Naive B cell (primary cell): ENCODE data around the gene KL. TPM values are rescaled to one million over a fixed set of nuclear protein-coding genes. Genes with fewer than 3 reads are reported as not detected.

Source experiments
- ATAC-seq, 2 donors: fragments of 150-1000 bp; cut with Tn5 transposase; 2 replicates each; pipeline ENCODE4 v1.10.0; 2021; ENCODE audit warnings: low read depth in 2 of 2, mild to moderate bottlenecking in 2 of 2, moderate library complexity in 2 of 2
- DNase-seq: peaks from one replicate; pipeline ENCODE4 v3.0.0; 2022
- H3K27ac Mint-ChIP-seq, 6 donors: one replicate each; pipeline ENCODE4 v1.8.0; 2020 to 2022; ENCODE audit warnings: mild to moderate bottlenecking in 6 of 6, mixed read lengths in 6 of 6, moderate library complexity in 5 of 6, inconsistent platforms in 2 of 6
- H3K27me3 Mint-ChIP-seq, 3 donors: one replicate each; pipeline ENCODE4 v1.8.0; 2021 to 2022; ENCODE audit warnings: mixed read lengths in 3 of 3, mild to moderate bottlenecking in 1 of 3
- H3K36me3 Mint-ChIP-seq, 2 donors: one replicate each; pipeline ENCODE4 v1.8.0; 2020 to 2022; ENCODE audit warnings: mixed read lengths in 2 of 2, inconsistent platforms in 1 of 2, mild to moderate bottlenecking in 1 of 2
- H3K4me1 Mint-ChIP-seq, 3 donors: one replicate each; pipeline ENCODE4 v1.8.0; 2020 to 2022; ENCODE audit warnings: mixed read lengths in 3 of 3, inconsistent platforms in 1 of 3, mild to moderate bottlenecking in 1 of 3, moderate library complexity in 1 of 3
- H3K4me3 Mint-ChIP-seq, 8 donors: one replicate each; pipeline ENCODE4 v1.8.0; 2020 to 2022; ENCODE audit warnings: mild to moderate bottlenecking in 8 of 8, mixed read lengths in 8 of 8, moderate library complexity in 8 of 8, inconsistent platforms in 2 of 8
- H3K9me3 Mint-ChIP-seq, 7 donors: one replicate each; pipeline ENCODE4 v1.8.0; 2020 to 2022; ENCODE audit warnings: mixed read lengths in 7 of 7, mild to moderate bottlenecking in 5 of 7, inconsistent platforms in 2 of 7, moderate library complexity in 1 of 7
- polyA plus RNA-seq, 6 donors: library from polyadenylated mRNA; unstranded; fragments of 300-500 nt; fragmentation: Illumina TruSeq; gene quantifications; one replicate each; pipeline ENCODE4 v1.2.3, GENCODE V29; 2021; ENCODE audit warnings: low read depth in 6 of 6

Gene KL
- polyA plus RNA-seq, 6 donors from 2014 or later, result 0.10 TPM; not detected in 5

DNA sequence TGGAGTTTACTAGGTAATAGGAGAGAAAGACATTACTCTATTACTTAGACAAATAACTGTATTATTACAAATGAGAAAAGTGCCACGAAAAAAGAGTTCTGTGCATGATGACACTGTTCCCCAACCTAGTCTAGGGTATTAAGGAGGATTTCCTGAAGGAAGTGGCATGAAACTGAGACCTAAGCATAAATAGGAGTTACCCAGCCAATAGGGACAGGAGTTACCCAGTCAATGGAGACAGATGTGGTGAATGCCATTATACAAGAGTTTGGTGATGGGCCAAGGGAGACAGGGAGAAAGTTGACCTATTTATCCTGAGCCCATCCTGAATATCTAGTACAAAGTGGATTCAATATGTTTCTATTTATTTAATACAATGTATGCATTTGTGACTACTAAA, 65.4 kb downstream of the KL start:
- Mint-ChIP-seq H3K9me3 (peaks cover 0 to 3% (median 0%) of the 10 kb centered on the region in 7 donors), H3K27me3 (peaks cover 0 to 15% (median 3%) of the 10 kb centered on the region in 3 donors), H3K36me3 (no peaks in the 10 kb centered on the region), H3K4me1 (peaks cover 0 to 6% (median 0%) of the 10 kb centered on the region in 3 donors), H3K4me3 (no peak overlapping the region), H3K27ac (no peak overlapping the region)
- DNase-seq (no peak), ATAC-seq (no peak)

- Mint-ChIP-seq H3K36me3 (no peaks in the 10 kb centered on the region), H3K4me1 (peaks cover 0 to 6% (median 0%) of the 10 kb centered on the region in 3 donors), H3K4me3 (no peak overlapping the region), H3K9me3 (peaks cover 0 to 3% (median 0%) of the 10 kb centered on the region in 7 donors), H3K27ac (no peak overlapping the region), H3K27me3 (peaks cover 0 to 20% (median 9%) of the 10 kb centered on the region in 3 donors)
- ATAC-seq, result no peak
- no peak for DNase-seq
These were observed 66.8 kb downstream of the KL start for GRCh38 chr13:33083054-33083453.

DNA sequence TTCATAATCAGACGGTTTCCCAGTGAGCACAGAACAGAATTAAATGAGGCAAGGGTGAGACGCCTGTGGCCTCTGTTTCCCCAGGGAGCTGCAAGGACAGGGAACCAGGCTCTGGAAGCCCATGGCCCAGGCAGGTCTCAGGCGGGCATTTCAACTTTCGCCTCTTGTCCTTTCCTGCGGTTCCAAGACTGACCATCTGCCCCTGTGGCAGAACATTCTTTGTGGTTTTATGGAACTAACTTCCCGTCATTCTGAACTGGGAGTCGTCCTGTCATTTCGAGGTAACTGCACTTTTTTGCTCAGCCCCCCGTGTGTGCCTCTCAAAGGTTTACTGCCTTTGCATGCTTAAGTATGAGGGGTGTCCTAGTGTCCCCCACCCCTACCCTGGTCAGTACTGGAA, 70.9 kb downstream of the KL start:
- DNase-seq (no peak), ATAC-seq (no peak)
- Mint-ChIP-seq H3K36me3 (no peaks in the 10 kb centered on the region), H3K4me3 (no peak overlapping the region), H3K4me1 (no peaks in the 10 kb centered on the region), H3K27me3 (peaks cover 0 to 20% (median 9%) of the 10 kb centered on the region in 3 donors), H3K9me3 (peaks cover 0 to 3% (median 0%) of the 10 kb centered on the region in 7 donors), H3K27ac (no peak overlapping the region)

- Mint-ChIP-seq H3K9me3 (peaks cover 0 to 3% (median 0%) of the 10 kb centered on the region in 7 donors), H3K27me3 (peaks cover 0 to 23% (median 9%) of the 10 kb centered on the region in 3 donors), H3K27ac (no peak overlapping the region), H3K36me3 (no peaks in the 10 kb centered on the region), H3K4me3 (no peak overlapping the region), H3K4me1 (no peaks in the 10 kb centered on the region)
- ATAC-seq (no peak), DNase-seq (no peak)
These were observed 71.6 kb downstream of the KL start for GRCh38 chr13:33087790-33088189.

DNA sequence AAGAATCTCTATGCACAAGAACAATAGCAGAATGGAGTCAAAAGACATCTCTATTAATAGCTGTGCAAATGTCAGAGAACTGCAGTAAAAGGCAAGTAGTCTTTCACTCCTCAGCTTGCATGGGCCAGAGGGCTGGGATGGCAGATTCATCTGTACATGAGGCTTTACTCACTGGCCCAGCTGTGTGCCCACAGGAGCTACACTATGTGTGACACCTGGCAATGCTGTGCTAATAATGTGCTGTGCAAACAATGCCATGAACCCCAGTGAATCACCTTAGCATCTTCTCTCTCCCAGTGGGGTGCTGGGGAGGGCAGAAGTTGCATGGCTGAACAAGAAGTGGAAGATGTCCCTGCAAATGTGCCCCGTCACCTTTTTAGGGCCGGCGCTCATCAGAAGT, 73.1 kb downstream of the KL start:
- peaks cover 4 to 26% (median 9%) of the 10 kb centered on the region in 3 donors for H3K27me3 Mint-ChIP-seq
- H3K4me1 Mint-ChIP-seq, result no peaks in the 10 kb centered on the region
- peaks cover 0 to 3% (median 0%) of the 10 kb centered on the region in 7 donors for H3K9me3 Mint-ChIP-seq
- no peak overlapping the region for H3K27ac Mint-ChIP-seq
- no peak overlapping the region for H3K4me3 Mint-ChIP-seq
- no peaks in the 10 kb centered on the region for H3K36me3 Mint-ChIP-seq
- no peak for DNase-seq
- ATAC-seq, result no peak

DNA sequence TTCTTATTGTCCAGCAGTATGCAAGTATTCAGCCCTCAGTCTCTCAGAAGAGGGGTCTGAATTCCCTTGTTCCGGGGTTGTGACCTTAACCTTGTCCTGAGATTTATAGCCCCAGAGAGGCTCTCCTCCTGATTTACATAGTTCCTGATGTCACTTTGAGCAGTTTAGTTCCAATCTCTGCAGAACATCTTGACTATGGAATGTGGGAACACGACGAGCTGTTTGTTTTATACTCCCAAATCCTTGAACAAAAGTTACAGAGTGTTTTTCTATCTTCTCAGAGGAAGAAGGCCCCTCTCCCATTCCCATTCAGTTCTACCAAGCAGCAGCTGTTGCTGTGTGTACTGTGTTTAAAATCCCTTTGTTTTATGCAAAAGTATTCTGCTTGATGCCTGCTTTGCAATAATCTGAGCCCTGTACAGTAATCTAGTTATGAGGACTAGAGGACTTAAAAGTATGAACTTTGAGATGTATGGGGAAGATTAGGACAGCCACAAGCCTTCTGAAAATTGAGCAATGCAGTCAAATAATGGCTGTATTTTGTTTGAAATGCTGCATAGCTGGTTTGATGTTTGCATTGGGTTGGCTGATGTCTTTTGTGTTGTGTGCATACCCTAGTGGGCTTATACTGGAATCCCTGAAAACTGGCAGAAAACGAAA, 74.7 kb downstream of the KL start:
- H3K27me3 Mint-ChIP-seq, result peaks cover 6 to 18% (median 6%) of the 10 kb centered on the region in 3 donors
- no peaks in the 10 kb centered on the region for H3K36me3 Mint-ChIP-seq
- no peak overlapping the region for H3K4me3 Mint-ChIP-seq
- no peak for DNase-seq
- no peaks in the 10 kb centered on the region for H3K4me1 Mint-ChIP-seq
- no peak for ATAC-seq
- H3K9me3 Mint-ChIP-seq, result peaks cover 0 to 2% (median 0%) of the 10 kb centered on the region in 7 donors
- no peak overlapping the region for H3K27ac Mint-ChIP-seq

DNA sequence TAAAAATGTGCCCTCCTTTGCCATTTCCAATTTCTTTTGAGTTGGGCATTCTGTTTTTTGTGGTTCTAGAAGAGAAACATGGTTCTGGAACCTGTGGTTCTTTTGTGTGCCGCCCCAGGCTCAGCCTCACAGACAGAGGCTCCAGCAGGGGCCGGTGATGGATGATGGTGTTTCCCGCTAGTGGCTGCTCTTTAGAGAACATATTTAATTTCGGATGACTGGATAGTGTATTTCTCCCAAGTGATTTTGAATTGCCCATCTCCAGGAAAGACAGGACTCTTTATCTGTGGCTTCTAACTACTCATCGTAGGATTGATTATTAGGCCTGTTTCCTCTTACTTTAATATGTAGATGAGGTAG, 75.2 kb downstream of the KL start:
- Mint-ChIP-seq H3K4me3 (no peak overlapping the region), H3K27me3 (peaks cover 6 to 14% (median 6%) of the 10 kb centered on the region in 3 donors), H3K4me1 (no peaks in the 10 kb centered on the region), H3K9me3 (peaks cover 0 to 2% (median 0%) of the 10 kb centered on the region in 7 donors), H3K36me3 (no peaks in the 10 kb centered on the region), H3K27ac (no peak overlapping the region)
- ATAC-seq, result no peak
- DNase-seq, result no peak

DNA sequence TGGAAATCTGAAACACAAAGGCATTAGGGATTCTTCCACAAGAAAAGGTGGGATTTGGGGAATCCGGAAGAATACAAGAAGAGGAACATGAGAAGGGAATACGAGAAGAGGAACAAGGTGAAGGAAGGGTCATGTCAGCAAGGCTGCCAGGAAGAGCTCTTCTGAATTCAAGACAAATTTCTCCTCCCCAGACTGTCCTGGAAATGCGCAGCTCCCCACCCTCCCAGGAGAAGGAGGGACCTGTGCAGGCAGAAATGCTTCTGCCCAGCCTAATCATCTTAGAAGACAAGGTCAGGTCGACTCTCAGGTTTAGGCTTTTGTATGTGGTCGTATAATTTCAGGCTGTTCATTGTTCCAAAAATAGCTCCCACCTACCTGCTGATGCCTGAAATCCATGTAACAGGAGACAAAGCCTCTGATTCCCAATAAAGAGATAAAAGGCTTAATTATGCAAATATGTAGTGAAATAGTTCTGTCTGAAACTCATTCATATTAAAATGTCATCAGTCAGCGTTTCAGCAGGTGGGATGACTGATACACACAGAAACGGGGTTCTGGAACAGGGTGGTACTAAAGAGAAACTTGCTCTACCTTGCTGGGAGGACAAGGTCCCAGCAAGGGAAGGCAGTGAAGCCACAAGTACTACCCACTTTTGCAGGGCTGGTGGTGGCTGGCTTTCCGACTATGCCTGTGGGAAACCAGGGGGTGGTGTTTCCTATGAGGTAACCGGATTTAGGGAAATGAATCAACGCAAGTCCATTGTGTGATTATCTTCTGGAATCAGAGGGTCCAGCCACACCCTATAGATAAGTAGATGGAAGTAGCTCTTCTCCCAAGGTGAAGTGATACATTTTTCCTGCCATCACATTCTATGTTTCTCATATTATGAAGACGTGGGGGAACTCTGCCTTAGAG, 76.1 kb downstream of the KL start:
- Mint-ChIP-seq H3K9me3 (peaks cover 0 to 6% (median 0%) of the 10 kb centered on the region in 7 donors), H3K36me3 (no peaks in the 10 kb centered on the region), H3K27ac (no peak overlapping the region), H3K27me3 (peaks cover 4 to 6% (median 6%) of the 10 kb centered on the region in 3 donors), H3K4me3 (no peak overlapping the region), H3K4me1 (no peaks in the 10 kb centered on the region)
- DNase-seq (no peak), ATAC-seq (no peak)

DNA sequence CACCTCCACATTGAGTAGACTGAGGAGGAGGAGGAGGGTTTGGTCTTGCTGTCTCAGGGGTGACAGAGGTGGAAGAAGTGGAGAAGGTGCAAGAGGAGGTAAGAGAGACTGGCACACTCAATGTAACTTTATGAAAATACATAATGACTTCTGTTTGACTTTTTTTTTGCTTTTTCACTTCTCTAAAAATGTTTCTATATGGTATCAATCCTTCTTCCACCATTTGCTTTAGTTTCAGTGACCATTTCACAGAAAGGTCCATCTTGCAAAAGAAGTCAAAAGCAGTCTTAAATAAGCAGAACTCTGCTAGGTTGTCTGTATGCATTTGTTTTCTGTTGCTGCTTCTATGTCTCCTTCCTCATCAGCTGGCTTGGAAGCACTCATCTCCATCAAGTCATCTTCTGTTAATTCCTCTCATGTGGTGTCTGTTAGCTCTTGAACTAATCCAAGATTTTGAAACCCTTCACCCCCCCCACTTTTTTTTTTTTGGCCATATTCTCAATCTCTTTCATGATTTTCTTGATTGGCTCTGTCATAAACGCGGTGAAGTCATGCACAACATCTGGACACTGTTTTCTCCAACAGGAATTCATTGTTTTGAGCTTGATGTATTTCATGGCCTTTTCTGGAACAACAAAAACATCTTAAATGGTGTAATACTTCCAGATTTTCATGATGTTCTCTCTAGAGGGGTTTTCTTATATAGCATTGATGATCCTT, 80.8 kb downstream of the KL start:
- Mint-ChIP-seq H3K4me1 (no peaks in the 10 kb centered on the region), H3K27ac (no peak overlapping the region), H3K27me3 (peaks cover 0 to 13% (median 11%) of the 10 kb centered on the region in 3 donors), H3K36me3 (no peaks in the 10 kb centered on the region), H3K4me3 (no peak overlapping the region), H3K9me3 (peaks cover 0 to 12% (median 6%) of the 10 kb centered on the region in 7 donors)
- ATAC-seq (no peak), DNase-seq (no peak)

- H3K9me3 Mint-ChIP-seq, result peaks cover 0 to 12% (median 6%) of the 10 kb centered on the region in 7 donors
- no peaks in the 10 kb centered on the region for H3K4me1 Mint-ChIP-seq
- no peaks in the 10 kb centered on the region for H3K36me3 Mint-ChIP-seq
- H3K4me3 Mint-ChIP-seq, result no peak overlapping the region
- no peak for ATAC-seq
- peaks cover 0 to 9% (median 8%) of the 10 kb centered on the region in 3 donors for H3K27me3 Mint-ChIP-seq
- DNase-seq, result no peak
- H3K27ac Mint-ChIP-seq, result peak overlapping the region in 1 of 6 donors; percentile 18
These were observed 83.6 kb downstream of the KL start for GRCh38 chr13:33099860-33100259.

- Mint-ChIP-seq H3K36me3 (no peaks in the 10 kb centered on the region), H3K9me3 (peaks cover 0 to 12% (median 6%) of the 10 kb centered on the region in 7 donors), H3K27ac (no peak overlapping the region), H3K4me1 (peaks cover 0 to 7% (median 6%) of the 10 kb centered on the region in 3 donors), H3K27me3 (peaks cover 4 to 9% (median 8%) of the 10 kb centered on the region in 3 donors), H3K4me3 (no peak overlapping the region)
- DNase-seq, result no peak
- ATAC-seq, result no peak
These were observed 84.7 kb downstream of the KL start for GRCh38 chr13:33100886-33101285.

DNA sequence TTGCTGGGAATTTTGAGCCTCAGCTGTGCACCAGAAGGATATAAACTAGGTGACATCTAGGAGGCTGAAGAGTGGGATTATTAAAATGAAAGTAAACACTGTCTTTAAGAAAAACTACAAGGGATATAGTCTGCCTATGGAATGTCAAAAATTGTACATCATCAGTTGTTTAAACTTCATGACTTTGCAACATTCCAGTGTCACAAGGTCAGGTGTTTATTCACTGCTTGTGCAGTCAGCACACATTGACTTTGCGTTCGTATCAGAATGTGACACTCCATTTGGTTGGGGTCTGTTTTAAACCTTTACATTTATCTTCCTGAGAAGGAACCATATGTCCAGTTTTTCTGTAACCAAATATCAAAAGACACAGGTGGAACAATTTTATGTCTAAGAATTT, 85.6 kb downstream of the KL start:
- H3K36me3 Mint-ChIP-seq, result no peaks in the 10 kb centered on the region
- peaks cover 8 to 9% (median 8%) of the 10 kb centered on the region in 3 donors for H3K27me3 Mint-ChIP-seq
- no peak overlapping the region for H3K27ac Mint-ChIP-seq
- ATAC-seq, result no peak
- DNase-seq, result no peak
- no peak overlapping the region for H3K4me3 Mint-ChIP-seq
- peaks cover 0 to 12% (median 6%) of the 10 kb centered on the region in 7 donors for H3K9me3 Mint-ChIP-seq
- peaks cover 0 to 16% (median 15%) of the 10 kb centered on the region in 3 donors for H3K4me1 Mint-ChIP-seq

- H3K4me3 Mint-ChIP-seq, result no peak overlapping the region
These were observed 87.2 kb downstream of the KL start for GRCh38 chr13:33103457-33103856.

More at GRCh38 chr13:33103457-33103856, 87.2 kb downstream of the KL start:
- no peak for DNase-seq
- no peak for ATAC-seq
- no peak overlapping the region for H3K27ac Mint-ChIP-seq
- H3K36me3 Mint-ChIP-seq, result no peaks in the 10 kb centered on the region
- peaks cover 0 to 7% (median 0%) of the 10 kb centered on the region in 7 donors for H3K9me3 Mint-ChIP-seq
- peaks cover 8 to 17% (median 14%) of the 10 kb centered on the region in 3 donors for H3K27me3 Mint-ChIP-seq
- H3K4me1 Mint-ChIP-seq, result peaks cover 7 to 22% (median 21%) of the 10 kb centered on the region in 3 donors
